ENCODE data around the gene TLR8.
"Not testable (repeated sequence)": the region's sequence is repeated elsewhere in the genome, so short reads cannot be mapped to it uniquely, and the experiment has no call there.

The TLR8 gene

DNA sequence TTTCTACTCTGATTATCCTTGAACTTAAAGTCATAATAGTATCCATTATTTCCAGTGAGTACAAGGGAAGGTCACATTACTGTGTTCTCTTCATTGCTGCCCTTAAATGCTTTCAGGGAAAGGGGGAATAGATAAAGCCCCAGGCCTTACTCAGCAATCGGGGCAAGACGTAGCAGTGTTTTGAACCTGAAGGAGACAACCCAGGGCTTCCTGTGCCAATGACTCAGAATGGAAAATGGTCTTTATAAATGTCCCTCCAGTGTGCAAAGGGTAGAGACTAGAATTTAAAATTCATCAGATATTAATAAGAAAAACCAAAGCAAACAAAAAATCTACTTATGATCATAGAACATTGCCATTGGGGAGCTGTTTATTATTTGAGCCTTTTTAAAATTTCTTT is 23.7 kb downstream of the TLR8 start:
- TF ChIP-seq, protein P1, sequence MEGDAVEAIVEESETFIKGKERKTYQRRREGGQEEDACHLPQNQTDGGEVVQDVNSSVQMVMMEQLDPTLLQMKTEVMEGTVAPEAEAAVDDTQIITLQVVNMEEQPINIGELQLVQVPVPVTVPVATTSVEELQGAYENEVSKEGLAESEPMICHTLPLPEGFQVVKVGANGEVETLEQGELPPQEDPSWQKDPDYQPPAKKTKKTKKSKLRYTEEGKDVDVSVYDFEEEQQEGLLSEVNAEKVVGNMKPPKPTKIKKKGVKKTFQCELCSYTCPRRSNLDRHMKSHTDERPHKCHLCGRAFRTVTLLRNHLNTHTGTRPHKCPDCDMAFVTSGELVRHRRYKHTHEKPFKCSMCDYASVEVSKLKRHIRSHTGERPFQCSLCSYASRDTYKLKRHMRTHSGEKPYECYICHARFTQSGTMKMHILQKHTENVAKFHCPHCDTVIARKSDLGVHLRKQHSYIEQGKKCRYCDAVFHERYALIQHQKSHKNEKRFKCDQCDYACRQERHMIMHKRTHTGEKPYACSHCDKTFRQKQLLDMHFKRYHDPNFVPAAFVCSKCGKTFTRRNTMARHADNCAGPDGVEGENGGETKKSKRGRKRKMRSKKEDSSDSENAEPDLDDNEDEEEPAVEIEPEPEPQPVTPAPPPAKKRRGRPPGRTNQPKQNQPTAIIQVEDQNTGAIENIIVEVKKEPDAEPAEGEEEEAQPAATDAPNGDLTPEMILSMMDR (IDR thresholded peaks at IDR 0.05; ENCODE audit: insufficient read depth, low read length, missing control alignments), result no peak
- H3K4me3 ChIP-seq (ENCODE audit: low read depth, low read length), result no peak overlapping the region
- no peak for DNase-seq (ENCODE audit: low read depth, low spot score)
- ChIA-PET CTCF (interaction anchor here (1.7 kb wide), 1 partner anchor 16 kb away, joined by 5 read pairs; no protein-coding TSS in a partner anchor), POLR2A (no interaction called here)

DNA sequence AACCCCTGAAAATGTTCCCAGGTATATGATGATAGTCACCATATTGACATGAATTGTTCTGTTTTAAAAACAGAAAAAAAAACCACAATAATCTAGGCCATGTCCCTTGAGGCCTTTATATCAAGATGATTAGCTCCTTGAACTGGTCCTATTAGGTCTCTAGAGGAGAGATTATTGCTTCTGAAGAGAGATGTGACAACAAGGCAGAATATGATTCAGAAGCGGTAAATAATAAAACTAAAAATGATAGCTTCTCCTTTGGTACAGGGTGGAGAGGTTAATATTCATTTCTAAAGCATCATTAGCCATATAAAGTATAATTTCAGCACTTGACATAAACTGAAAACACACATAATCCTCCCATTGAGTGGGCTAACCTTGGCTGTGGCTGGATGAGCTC is 25.8 kb downstream of the TLR8 start:
- TF ChIP-seq, protein P1 (IDR thresholded peaks at IDR 0.05; ENCODE audit: insufficient read depth, low read length, missing control alignments), result no peak
- POLR2A ChIA-PET, result no interaction called here

DNA sequence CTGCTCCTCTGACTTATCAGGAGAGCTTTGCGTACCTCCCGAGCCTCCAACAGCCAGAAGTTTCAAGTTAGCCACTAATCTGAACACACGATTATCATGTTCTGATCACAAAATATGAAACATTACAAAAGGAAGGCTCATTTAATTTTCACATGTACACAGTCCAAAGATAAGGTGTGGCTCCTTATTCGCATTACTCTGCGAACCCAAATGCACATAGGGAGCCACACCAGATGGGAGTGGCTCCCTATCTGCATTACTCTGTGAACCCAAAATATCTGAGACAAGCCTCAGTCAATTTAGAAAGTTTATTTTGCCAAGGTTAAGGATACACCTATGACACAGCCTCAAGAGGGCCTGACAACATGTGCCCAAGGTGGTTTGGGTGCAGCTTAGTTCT is 28.4 kb downstream of the TLR8 start:
- CTCF ChIA-PET, result interaction anchor here (0.9 kb wide), 1 partner anchor 12 kb away, joined by 3 read pairs; no protein-coding TSS in a partner anchor
- TF ChIP-seq, protein P1 (IDR thresholded peaks at IDR 0.05; ENCODE audit: insufficient read depth, low read length, missing control alignments), result no peak
- POLR2A ChIA-PET, result no interaction called here
- no peak overlapping the region for H3K4me3 ChIP-seq (ENCODE audit: low read depth, low read length)
- no peak for DNase-seq (ENCODE audit: low read depth, low spot score)

More for the DNA sequence above, 25.8 kb downstream of the TLR8 start:
- no peak for DNase-seq (ENCODE audit: low read depth, low spot score)
- H3K4me3 ChIP-seq (ENCODE audit: low read depth, low read length), result no peak overlapping the region
- CTCF ChIA-PET, result interaction anchor here (1.3 kb wide), 1 partner anchor 14 kb away, joined by 6 read pairs; no protein-coding TSS in a partner anchor

DNA sequence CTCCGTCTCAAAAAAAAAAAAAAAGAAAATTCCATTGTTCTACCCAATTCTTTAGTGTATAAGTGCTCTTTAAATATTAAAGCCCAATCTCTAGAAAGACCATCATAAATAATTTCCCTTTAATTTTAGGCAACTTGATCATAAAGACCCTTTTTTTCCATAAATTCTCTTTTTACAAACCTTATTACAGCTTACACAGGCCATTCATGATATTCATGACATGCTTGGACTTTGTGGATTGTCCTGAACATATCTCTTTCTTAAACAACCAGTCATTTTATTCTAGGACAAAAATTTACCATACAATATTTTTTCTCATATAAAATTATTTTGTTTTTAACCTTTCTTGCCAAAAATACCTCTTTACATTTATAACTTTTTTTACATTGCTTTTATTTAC is 30.5 kb downstream of the TLR8 start:
- TF ChIP-seq, protein P1 (IDR thresholded peaks at IDR 0.05; ENCODE audit: insufficient read depth, low read length, missing control alignments), result no peak
- DNase-seq (ENCODE audit: low read depth, low spot score), result no peak
- ChIA-PET CTCF (interaction anchor here (1.8 kb wide), 1 partner anchor 10 kb away, joined by 9 read pairs; no protein-coding TSS in a partner anchor), POLR2A (no interaction called here)
- H3K4me3 ChIP-seq (ENCODE audit: low read depth, low read length), result no peak overlapping the region

DNA sequence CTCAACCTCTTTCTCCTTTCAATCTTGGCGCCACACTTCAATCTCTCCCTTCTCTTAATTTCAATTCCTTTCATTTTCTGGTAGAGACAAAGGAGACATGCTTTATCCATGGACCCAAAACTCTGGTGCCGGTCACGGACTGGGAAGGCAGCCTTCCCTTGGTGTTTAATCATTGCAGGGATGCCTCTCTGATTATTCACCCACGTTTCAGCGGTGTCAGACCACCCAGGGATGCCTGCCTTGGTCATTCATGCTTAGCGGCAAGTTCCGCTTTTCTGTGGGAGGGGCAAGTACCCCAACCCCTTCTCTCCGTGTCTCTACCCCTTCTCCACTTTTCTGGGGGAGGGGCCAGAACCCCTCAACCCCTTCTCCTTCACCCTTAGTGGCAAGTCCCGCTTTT is 34.1 kb downstream of the TLR8 start:
- POLR2A ChIA-PET; DNase-seq (ENCODE audit: low read depth, low spot score); H3K4me3 ChIP-seq (ENCODE audit: low read depth, low read length); CTCF ChIA-PET: not testable (repeated sequence)

DNA sequence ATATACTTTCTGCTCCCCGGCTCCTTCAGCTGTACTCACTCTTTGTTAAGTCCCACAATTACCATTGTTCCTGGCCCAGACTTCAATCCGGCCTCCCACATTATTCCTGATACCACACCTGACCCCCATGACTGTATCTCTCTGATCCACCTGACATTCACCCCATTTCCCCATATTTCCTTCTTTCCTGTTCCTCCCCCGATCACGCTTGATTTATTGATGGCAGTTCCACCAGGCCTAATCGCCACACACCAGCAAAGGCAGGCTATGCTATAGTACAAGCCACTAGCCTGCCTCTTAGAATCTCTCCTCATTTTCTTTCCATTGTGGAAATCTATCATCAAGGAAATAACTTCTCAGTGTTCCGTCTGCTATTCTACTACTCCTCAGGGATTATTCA is 37.2 kb downstream of the TLR8 start:
- CTCF ChIA-PET; POLR2A ChIA-PET; H3K4me3 ChIP-seq (ENCODE audit: low read depth, low read length); DNase-seq (ENCODE audit: low read depth, low spot score): not testable (repeated sequence)

DNA sequence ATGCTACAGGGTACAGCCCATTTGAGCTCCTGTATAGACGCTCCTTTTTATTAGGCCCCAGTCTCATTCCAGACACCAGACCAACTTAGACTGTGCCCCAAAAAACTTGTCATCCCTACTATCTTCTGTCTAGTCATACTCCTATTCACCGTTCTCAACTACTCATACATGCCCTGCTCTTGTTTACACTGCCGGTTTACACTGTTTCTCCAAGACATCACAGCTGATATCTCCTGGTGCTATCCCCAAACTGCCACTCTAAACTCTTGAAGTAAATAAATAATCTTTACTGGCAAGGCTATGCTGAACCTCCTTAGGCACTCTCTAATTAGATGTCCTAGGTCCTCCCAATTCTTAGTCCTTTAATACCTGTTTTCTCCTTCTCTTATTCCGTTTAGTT is 38.0 kb downstream of the TLR8 start:
- DNase-seq (ENCODE audit: low read depth, low spot score); H3K4me3 ChIP-seq (ENCODE audit: low read depth, low read length); POLR2A ChIA-PET; CTCF ChIA-PET: not testable (repeated sequence)

DNA sequence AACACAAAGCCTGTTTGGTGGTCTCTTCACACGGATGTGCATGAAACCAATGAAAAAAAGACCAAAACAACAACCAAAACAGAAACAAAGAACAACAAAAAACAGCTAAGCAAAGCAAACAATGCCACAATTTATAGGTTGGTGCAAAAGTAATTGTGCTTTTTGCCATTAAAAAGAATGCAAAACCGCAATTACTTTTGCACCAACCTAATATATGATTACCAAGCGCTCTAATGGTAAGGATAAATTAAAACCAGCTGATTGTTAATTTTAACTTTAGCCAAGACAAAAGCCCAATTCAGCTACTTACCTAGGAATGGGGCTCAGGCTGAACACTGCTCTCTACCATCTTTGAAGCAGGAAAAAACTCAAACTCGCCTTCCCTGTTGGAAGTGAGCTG is 39.1 kb downstream of the TLR8 start:
- CTCF ChIA-PET, result interaction anchor here (1.2 to 2.8 kb wide), 12 partner anchors 10 to 717 kb away, joined by 3 to 13 read pairs (median 6); no protein-coding TSS in a partner anchor

More for the DNA sequence above, 39.1 kb downstream of the TLR8 start:
- H3K4me3 ChIP-seq (ENCODE audit: low read depth, low read length), result no peak overlapping the region
- no peak for DNase-seq (ENCODE audit: low read depth, low spot score)
- TF ChIP-seq, protein P1 (IDR thresholded peaks at IDR 0.05; ENCODE audit: insufficient read depth, low read length, missing control alignments), result no peak
- POLR2A ChIA-PET, result interaction anchor here (1.8 to 1.9 kb wide), 2 partner anchors 30 to 33 kb away, joined by 13 to 14 read pairs; partner anchors contain the start of gene TMSB4X

All from AG04449 (cell line).